Transverse colon (tissue), 4 donors: Measurements from ENCODE around the gene CADM1.

Experiments
- EP300 ChIP-seq: sonication (generic); formaldehyde crosslinking; IDR thresholded peaks from one replicate; pipeline ENCODE4 v1.6.1; 2017; ENCODE audit warnings: antibody characterized with exemption, low read depth
- POLR2A ChIP-seq: fragments of 450-650 bp; IDR thresholded peaks from one replicate; pipeline ENCODE4 v1.6.1; 2016; ENCODE audit warnings: antibody characterized with exemption, mild to moderate bottlenecking, moderate library complexity
- POLR2AphosphoS5 ChIP-seq, 3 donors: sonication (generic); formaldehyde crosslinking; IDR thresholded peaks; one replicate each; pipeline ENCODE4 v1.6.1; 2016; ENCODE audit warnings: antibody characterized with exemption in 3 of 3
- TF ChIP-seq, protein P1 (sequence below), 5 experiments: fragments of 200-600 bp in 3 of 5; fragments of 450-650 bp in 2 of 5; sonication (generic) in 3 of 5; IDR thresholded peaks; 1 replicate in 2 of 5; 2 replicates in 3 of 5; pipeline ENCODE4 v1.5.1; 2016 to 2017; ENCODE audit warnings: antibody characterized with exemption in 5 of 5, inconsistent platforms in 3 of 5, mild to moderate bottlenecking in 2 of 5, moderate library complexity in 1 of 5

DNA sequence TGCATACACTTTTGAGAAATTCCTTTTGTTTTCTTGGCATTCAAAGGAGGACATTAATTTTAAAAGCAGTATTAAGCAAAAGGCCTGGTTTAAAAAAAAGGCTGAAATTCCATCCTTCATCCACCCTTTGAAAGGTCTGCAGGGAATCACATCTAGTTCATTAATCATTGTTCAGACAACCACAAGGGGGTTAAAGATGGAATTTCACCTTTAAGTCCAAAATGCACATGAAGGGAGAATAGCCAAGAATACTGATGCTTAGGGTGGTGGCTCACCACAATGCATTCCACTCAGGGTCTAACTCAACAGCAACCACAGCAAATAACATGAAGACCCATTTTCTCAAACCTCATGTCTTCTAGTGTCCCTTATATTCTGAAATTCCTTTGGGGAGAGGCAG lies 256.9 kb downstream of the CADM1 start:
- TF ChIP-seq, protein P1, sequence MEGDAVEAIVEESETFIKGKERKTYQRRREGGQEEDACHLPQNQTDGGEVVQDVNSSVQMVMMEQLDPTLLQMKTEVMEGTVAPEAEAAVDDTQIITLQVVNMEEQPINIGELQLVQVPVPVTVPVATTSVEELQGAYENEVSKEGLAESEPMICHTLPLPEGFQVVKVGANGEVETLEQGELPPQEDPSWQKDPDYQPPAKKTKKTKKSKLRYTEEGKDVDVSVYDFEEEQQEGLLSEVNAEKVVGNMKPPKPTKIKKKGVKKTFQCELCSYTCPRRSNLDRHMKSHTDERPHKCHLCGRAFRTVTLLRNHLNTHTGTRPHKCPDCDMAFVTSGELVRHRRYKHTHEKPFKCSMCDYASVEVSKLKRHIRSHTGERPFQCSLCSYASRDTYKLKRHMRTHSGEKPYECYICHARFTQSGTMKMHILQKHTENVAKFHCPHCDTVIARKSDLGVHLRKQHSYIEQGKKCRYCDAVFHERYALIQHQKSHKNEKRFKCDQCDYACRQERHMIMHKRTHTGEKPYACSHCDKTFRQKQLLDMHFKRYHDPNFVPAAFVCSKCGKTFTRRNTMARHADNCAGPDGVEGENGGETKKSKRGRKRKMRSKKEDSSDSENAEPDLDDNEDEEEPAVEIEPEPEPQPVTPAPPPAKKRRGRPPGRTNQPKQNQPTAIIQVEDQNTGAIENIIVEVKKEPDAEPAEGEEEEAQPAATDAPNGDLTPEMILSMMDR (IDR thresholded peaks at IDR 0.05): no peak
- no peak for TF ChIP-seq POLR2A
- no peak for TF ChIP-seq POLR2AphosphoS5 (IDR thresholded peaks at IDR 0.05)
- TF ChIP-seq EP300: no peak
